CD14-positive monocyte (primary cell): ENCODE measurements around the gene C17orf114.

Source experiments
- DNase-seq, 3 donors: peaks; one replicate each; pipeline ENCODE4 v3.0.0-alpha.2; 2011 to 2022
- H2AFZ ChIP-seq: 2 replicates; pipeline ENCODE4 v1.6.0; 2012; ENCODE audit warnings: mild to moderate bottlenecking, low read depth, low read length, inconsistent platforms; ENCODE audit not compliant: insufficient read depth, poor library complexity, severe bottlenecking
- H3K27ac ChIP-seq, 2 donors: 1 replicate in 1 of 2; 2 replicates in 1 of 2; pipeline ENCODE4 v1.5.1; 2012 to 2013; ENCODE audit warnings: low read length in 2 of 2, control low read depth in 1 of 2, inconsistent platforms in 1 of 2, low read depth in 1 of 2, mild to moderate bottlenecking in 1 of 2
- H3K27me3 ChIP-seq, 2 donors: one replicate each; pipeline versions ENCODE4 v1.6.0 to v1.6.1; 2011 to 2013; ENCODE audit warnings: low read length in 2 of 2; ENCODE audit not compliant: control insufficient read depth in 2 of 2, insufficient read depth in 2 of 2
- H3K36me3 ChIP-seq, 2 donors: replicated peaks in 1 of 2; 1 replicate in 1 of 2; 2 replicates in 1 of 2; pipeline versions ENCODE4 v1.5.1 to v1.6.1; 2012 to 2013; ENCODE audit warnings: low read length in 2 of 2, control low read depth in 1 of 2, inconsistent platforms in 1 of 2, mild to moderate bottlenecking in 1 of 2; ENCODE audit not compliant: insufficient read depth in 2 of 2, control insufficient read depth in 1 of 2
- H3K4me1 ChIP-seq, 2 donors: 1 replicate in 1 of 2; 2 replicates in 1 of 2; pipeline versions ENCODE4 v1.5.1 to v1.6.1; 2012 to 2013; ENCODE audit warnings: low read length in 2 of 2, control low read depth in 1 of 2, inconsistent platforms in 1 of 2, mild to moderate bottlenecking in 1 of 2, moderate library complexity in 1 of 2; ENCODE audit not compliant: insufficient read depth in 2 of 2, control insufficient read depth in 1 of 2
- H3K4me2 ChIP-seq: replicated peaks from 2 replicates; pipeline ENCODE3; 2012; ENCODE audit warnings: low read length, moderate library complexity, mild to moderate bottlenecking; ENCODE audit not compliant: poor library complexity, severe bottlenecking; ENCODE audit errors: extremely low read depth
- H3K4me3 ChIP-seq, 3 experiments: fragments of 200-600 bp in 1 of 3; sonication (generic) in 1 of 3; replicated peaks in 1 of 3; 1 replicate in 2 of 3; 2 replicates in 1 of 3; pipeline ENCODE4 v1.5.1; 2011 to 2013; ENCODE audit warnings: low read length in 3 of 3, mild to moderate bottlenecking in 3 of 3, control low read depth in 2 of 3, low read depth in 2 of 3, inconsistent platforms in 1 of 3, moderate library complexity in 1 of 3
- H3K79me2 ChIP-seq: 2 replicates; pipeline ENCODE4 v1.6.0; 2012; ENCODE audit warnings: mild to moderate bottlenecking, control low read depth, inconsistent platforms, low read length, moderate library complexity; ENCODE audit not compliant: insufficient read depth
- H3K9ac ChIP-seq: 2 replicates; pipeline ENCODE4 v1.6.0; 2017; ENCODE audit warnings: low read length, mild to moderate bottlenecking; ENCODE audit not compliant: insufficient read depth, poor library complexity, severe bottlenecking
- H3K9me3 ChIP-seq, 2 donors: replicated peaks in 1 of 2; 1 replicate in 1 of 2; 2 replicates in 1 of 2; pipeline versions ENCODE4 v1.5.1 to v1.6.1; 2012 to 2013; ENCODE audit warnings: low read length in 2 of 2, control low read depth in 1 of 2; ENCODE audit not compliant: control insufficient read depth in 1 of 2, insufficient read depth in 1 of 2
- H4K20me1 ChIP-seq: 2 replicates; pipeline ENCODE4 v1.6.0; 2012; ENCODE audit warnings: mild to moderate bottlenecking, low read length, control low read depth, moderate library complexity; ENCODE audit not compliant: insufficient read depth
- H3K27ac Mint-ChIP-seq, 7 donors: one replicate each; pipeline ENCODE4 v1.8.0; 2020; ENCODE audit warnings: mild to moderate bottlenecking in 7 of 7, mixed read lengths in 7 of 7, moderate library complexity in 6 of 7, inconsistent platforms in 2 of 7
- H3K27me3 Mint-ChIP-seq, 3 donors: one replicate each; pipeline ENCODE4 v1.8.0; 2021 to 2022; ENCODE audit warnings: low read depth in 3 of 3, mild to moderate bottlenecking in 3 of 3, mixed read lengths in 3 of 3, moderate library complexity in 3 of 3, inconsistent platforms in 1 of 3
- H3K36me3 Mint-ChIP-seq, 2 donors: one replicate each; pipeline ENCODE4 v1.8.0; 2020; ENCODE audit warnings: mixed read lengths in 2 of 2, inconsistent platforms in 1 of 2, mild to moderate bottlenecking in 1 of 2
- H3K4me1 Mint-ChIP-seq: one replicate; pipeline ENCODE4 v1.8.0; 2020; ENCODE audit warnings: mild to moderate bottlenecking, mixed read lengths
- H3K4me3 Mint-ChIP-seq, 2 donors: one replicate each; pipeline ENCODE4 v1.8.0; 2020; ENCODE audit warnings: mild to moderate bottlenecking in 2 of 2, mixed read lengths in 2 of 2, moderate library complexity in 1 of 2
- H3K9me3 Mint-ChIP-seq, 7 donors: one replicate each; pipeline ENCODE4 v1.8.0; 2020 to 2022; ENCODE audit warnings: mixed read lengths in 7 of 7, mild to moderate bottlenecking in 6 of 7, moderate library complexity in 6 of 7, inconsistent platforms in 2 of 7
- WGBS: methylation state at CpG from one replicate; pipeline ENCODE4 v1.1.5; 2013; ENCODE audit warnings: missing lambda C conversion rate; ENCODE audit not compliant: insufficient coverage; 5-methylcytosine and 5-hydroxymethylcytosine counted together
- intact Hi-C, 2 donors: fragments of 100-400 bp; cut with micrococcal nuclease; formaldehyde crosslinking; loops; one replicate each; pipeline versions ENCODE4 v1.15.0 to v1.15.1; 2023
- TF ChIP-seq, protein P1 (sequence below): fragments of 200-600 bp; IDR thresholded peaks from one replicate; pipeline ENCODE4 v1.8.0; 2022; ENCODE audit warnings: antibody characterized with exemption, mild to moderate bottlenecking

C17orf114 gene

DNA sequence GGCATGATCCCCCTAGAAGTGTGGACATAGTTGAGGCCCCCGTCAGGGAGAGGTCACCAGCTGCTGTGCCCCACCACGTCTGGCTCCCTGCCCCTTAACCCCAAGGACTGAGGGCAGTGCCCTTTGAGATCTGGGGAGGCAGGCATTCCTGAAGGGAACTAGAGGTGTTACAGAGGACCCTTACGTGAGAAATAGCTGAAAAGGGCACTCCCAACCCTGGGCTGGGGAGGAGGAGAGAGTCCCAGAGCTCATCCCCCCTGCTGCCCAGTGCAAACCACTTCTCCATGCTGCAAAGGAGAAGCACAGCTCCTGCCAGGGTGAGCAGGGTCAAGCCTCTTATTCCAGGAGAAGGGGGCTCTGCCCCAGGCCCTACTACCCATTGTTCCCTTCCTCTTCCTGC lies 20.7 kb upstream of the C17orf114 start:
- TF ChIP-seq, protein P1, sequence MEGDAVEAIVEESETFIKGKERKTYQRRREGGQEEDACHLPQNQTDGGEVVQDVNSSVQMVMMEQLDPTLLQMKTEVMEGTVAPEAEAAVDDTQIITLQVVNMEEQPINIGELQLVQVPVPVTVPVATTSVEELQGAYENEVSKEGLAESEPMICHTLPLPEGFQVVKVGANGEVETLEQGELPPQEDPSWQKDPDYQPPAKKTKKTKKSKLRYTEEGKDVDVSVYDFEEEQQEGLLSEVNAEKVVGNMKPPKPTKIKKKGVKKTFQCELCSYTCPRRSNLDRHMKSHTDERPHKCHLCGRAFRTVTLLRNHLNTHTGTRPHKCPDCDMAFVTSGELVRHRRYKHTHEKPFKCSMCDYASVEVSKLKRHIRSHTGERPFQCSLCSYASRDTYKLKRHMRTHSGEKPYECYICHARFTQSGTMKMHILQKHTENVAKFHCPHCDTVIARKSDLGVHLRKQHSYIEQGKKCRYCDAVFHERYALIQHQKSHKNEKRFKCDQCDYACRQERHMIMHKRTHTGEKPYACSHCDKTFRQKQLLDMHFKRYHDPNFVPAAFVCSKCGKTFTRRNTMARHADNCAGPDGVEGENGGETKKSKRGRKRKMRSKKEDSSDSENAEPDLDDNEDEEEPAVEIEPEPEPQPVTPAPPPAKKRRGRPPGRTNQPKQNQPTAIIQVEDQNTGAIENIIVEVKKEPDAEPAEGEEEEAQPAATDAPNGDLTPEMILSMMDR, result no peak
- peak overlapping the region in 1 of 7 donors; percentile 20 for H3K27ac Mint-ChIP-seq
- H3K4me3 ChIP-seq, result no peak overlapping the region
- H3K4me1 Mint-ChIP-seq, result no peaks in the 10 kb centered on the region
- H3K4me1 ChIP-seq, result no peaks in the 10 kb centered on the region
- H3K36me3 Mint-ChIP-seq, result peaks cover 23 to 54% of the 10 kb centered on the region in 2 donors
- no peak overlapping the region for H2AFZ ChIP-seq
- intact Hi-C loops, result no loop called here
- H3K9ac ChIP-seq, result no peak overlapping the region
- no peak overlapping the region for H3K4me2 ChIP-seq
- no peaks in the 10 kb centered on the region for H3K79me2 ChIP-seq
- no peaks in the 10 kb centered on the region for H3K27me3 ChIP-seq
- no peak overlapping the region for H3K27ac ChIP-seq
- H3K9me3 ChIP-seq, result no peaks in the 10 kb centered on the region
- no peak for DNase-seq
- H3K36me3 ChIP-seq, result peaks cover 19 to 37% of the 10 kb centered on the region in 2 donors
- H4K20me1 ChIP-seq, result no peaks in the 10 kb centered on the region
- no peak overlapping the region for H3K4me3 Mint-ChIP-seq
- H3K9me3 Mint-ChIP-seq, result peaks cover 0 to 2% (median 0%) of the 10 kb centered on the region in 7 donors
- WGBS, result 88% methylated on average over 1 of the region's 3 CpGs
- H3K27me3 Mint-ChIP-seq, result peaks cover 7 to 15% (median 14%) of the 10 kb centered on the region in 3 donors

DNA sequence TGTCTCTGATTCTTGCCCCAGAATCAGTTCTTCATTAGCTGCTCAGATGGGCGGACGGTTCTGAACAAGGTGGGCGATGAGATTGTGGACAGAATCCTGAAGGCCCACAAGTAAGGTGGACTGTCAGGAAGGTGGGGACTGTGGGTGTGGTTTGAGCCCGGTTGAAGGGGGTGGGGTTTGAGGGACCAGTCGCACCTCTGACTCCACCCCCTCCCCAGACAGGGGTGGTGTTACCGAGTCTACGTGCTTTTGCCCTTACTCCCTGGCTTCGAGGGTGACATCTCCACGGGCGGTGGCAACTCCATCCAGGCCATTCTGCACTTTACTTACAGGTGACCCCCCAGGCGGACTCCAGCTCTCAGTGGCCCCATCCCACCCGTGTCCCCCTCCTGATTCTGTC lies 16.1 kb upstream of the C17orf114 start:
- H3K9me3 Mint-ChIP-seq, result peaks cover 0 to 2% (median 0%) of the 10 kb centered on the region in 7 donors
- Histone ChIP-seq H3K27ac (no peak overlapping the region), H3K4me3 (no peak overlapping the region), H3K36me3 (peaks cover 38 to 72% of the 10 kb centered on the region in 2 donors), H2AFZ (no peak overlapping the region), H4K20me1 (peaks cover 10% of the 10 kb centered on the region), H3K27me3 (no peaks in the 10 kb centered on the region), H3K9me3 (no peaks in the 10 kb centered on the region), H3K4me2 (no peak overlapping the region), H3K79me2 (no peaks in the 10 kb centered on the region), H3K4me1 (no peaks in the 10 kb centered on the region), H3K9ac (no peak overlapping the region)
- H3K4me3 Mint-ChIP-seq, result no peak overlapping the region
- intact Hi-C loops, result loop anchor here in 1 of 2 donors (10.0 kb wide), 1 partner anchor 67 kb away; no protein-coding TSS in a partner anchor
- WGBS, result 89% methylated on average over 6 of the region's 12 CpGs
- no peaks in the 10 kb centered on the region for H3K4me1 Mint-ChIP-seq
- H3K27me3 Mint-ChIP-seq, result peaks cover 5 to 6% (median 5%) of the 10 kb centered on the region in 3 donors
- DNase-seq, result no peak
- H3K36me3 Mint-ChIP-seq, result peaks cover 54 to 86% of the 10 kb centered on the region in 2 donors
- TF ChIP-seq, protein P1, result no peak
- H3K27ac Mint-ChIP-seq, result no peak overlapping the region
